WI38 (cell line): Measurements from ENCODE around the gene CDH23.

Experiments
- H3K4me3 ChIP-seq: 2 replicates; pipeline ENCODE4 v1.5.1; 2011; ENCODE audit warnings: low read depth, mild to moderate bottlenecking, control low read depth, low read length
- CTCF ChIP-seq: IDR thresholded peaks from 2 replicates; pipeline ENCODE4 v1.5.1; 2012; ENCODE audit warnings: low read depth, mild to moderate bottlenecking, control low read depth, low read length

The CDH23 gene

GRCh38 chr10:71496927-71497762 is 100.4 kb downstream of the CDH23 start:
- no peak overlapping the region for H3K4me3 ChIP-seq
- no peak for TF ChIP-seq CTCF

- no peak for TF ChIP-seq CTCF
- H3K4me3 ChIP-seq = no peak overlapping the region
Observed at GRCh38 chr10:71497763-71498326, 101.1 kb downstream of the CDH23 start.

- TF ChIP-seq CTCF = no peak
- H3K4me3 ChIP-seq = no peak overlapping the region
Observed at GRCh38 chr10:71501402-71501801, 104.7 kb downstream of the CDH23 start.

- TF ChIP-seq CTCF = no peak
- no peak overlapping the region for H3K4me3 ChIP-seq
Observed at GRCh38 chr10:71502190-71502589, 105.5 kb downstream of the CDH23 start.

GRCh38 chr10:71502851-71503250 is 106.1 kb downstream of the CDH23 start:
- no peak for TF ChIP-seq CTCF
- H3K4me3 ChIP-seq = no peak overlapping the region

GRCh38 chr10:71504168-71504567 is 107.4 kb downstream of the CDH23 start:
- TF ChIP-seq CTCF = no peak

GRCh38 chr10:71504570-71504969 is 107.8 kb downstream of the CDH23 start:
- no peak overlapping the region for H3K4me3 ChIP-seq
- TF ChIP-seq CTCF = no peak

More at GRCh38 chr10:71504168-71504567, 107.4 kb downstream of the CDH23 start:
- no peak overlapping the region for H3K4me3 ChIP-seq
